Non-pigmented ciliary epithelial cell (primary cell): ENCODE results near the gene KLF16.

Experiments used
- DNase-seq: peaks from one replicate; pipeline ENCODE4 v3.0.0-alpha.2; 2010; ENCODE audit warnings: low read depth

The KLF16 gene

DNA sequence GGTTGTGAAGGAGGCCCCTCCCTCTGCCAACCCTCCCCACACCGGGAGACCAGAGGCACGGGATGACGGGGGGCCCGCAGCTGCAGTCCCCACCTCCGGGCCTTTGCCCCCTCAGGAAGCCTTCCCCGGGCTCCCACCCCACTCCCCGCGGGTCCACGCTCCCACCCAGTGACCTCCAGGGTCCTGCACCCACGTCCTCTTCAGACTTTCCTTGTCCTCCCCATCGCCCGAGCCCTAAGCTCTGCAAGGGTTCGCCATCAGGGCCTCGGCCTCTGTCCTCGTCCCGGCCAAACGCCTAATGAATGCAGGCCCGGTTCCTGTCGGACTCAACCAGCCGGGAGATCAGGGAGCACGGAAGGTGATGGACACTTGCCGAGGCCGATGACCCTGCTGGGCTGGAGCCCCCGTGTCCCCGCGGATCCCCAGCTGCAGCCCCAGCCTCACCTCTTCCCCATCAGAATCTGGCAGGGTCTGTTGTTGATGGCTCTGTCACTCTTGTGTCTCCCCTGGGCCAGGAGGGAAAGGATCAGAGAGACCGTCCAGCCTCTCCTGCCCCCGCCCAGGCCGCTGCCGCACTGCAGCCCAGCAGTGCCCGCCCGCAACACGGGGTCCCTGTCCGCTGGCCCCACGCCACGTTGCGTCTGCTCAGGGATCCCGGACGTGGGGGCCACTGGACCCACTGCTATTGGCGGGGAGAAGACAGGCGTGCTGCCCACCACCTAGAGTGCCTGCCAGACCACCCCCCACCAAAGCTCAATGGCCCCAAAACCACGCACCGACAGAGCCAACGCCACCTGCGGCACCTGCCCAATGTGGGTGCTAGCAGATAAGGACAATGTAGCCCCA is 57.0 kb downstream of the KLF16 start:
- no peak for DNase-seq

DNA sequence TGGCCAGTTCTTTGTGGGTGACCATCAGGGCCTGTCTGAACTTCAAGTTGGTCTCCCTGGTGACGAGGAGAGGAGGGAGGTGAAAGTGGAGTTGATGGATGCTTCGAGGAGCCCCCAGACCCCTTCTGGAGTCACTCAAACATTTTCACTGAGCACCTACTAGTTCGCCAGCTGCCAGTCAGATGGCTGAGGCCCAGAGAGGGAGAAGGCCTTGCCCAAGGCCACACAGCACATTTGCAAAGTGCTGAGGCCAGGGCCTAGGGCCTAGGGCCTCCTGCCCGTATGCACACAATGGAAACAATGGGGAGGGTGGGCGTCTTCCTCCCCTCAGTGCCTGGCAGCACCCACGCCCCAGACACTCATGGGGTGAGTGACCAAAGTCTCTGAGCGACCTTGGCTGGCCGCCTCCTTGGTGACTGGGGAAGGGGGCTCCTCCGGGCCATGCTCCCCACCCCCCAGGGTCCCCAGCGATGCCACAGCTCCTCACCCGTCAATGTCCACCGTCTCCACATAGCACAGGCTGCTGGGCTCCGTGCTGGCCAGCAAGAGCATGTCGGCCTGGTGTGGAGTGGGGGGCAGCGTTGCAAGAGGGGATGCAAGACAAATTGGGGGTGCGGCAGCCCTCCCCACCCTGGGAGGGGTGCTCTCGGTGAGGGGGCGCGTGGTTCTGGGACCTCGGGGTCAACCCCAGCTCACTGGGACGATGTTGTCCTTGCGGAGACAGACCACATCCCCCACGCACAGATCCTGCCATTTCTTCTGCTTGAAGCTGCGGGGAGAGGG is 57.8 kb downstream of the KLF16 start:
- DNase-seq: no peak

DNA sequence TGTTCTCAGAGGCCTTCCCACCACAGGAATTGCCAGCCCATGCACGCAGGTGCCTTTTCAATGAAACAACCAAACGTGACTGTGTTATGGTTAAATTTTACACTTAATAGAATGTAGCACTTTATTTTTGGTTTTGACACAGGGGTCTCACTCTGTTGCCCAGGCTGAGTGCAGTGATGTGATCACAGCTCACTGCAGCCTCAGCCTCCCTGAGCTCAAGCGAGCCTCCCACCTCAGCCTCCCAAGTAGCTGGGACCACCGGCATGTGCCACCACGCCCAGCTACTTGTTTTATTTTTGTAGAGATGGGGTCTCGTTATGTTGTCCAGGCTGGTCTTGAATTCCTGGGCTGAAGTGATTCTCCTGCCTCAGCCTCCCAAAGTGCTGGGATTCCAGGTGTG is 58.5 kb downstream of the KLF16 start:
- no peak for DNase-seq
